ENCODE data around the gene NES. TPM values are rescaled to one million over a fixed set of nuclear protein-coding genes. Genes with fewer than 3 reads are reported as not detected.

The NES gene
- total RNA-seq, 1 experiment from 2014 or later: 168 TPM

GRCh38 chr1:156705321-156705917 is 28.2 kb upstream of the NES start, which contains the start of gene CRABP2:
CRABP2 (minus strand) TSS chr1:156705583; CDS start chr1:156705446, 137 bp downstream.
- no peak within 1 kb of the TSS for H3T11ph ChIP-seq (ENCODE audit: low read length)
- H3K23ac ChIP-seq (ENCODE audit: insufficient read length, low read depth, low read length): no peak within 1 kb of the TSS
- no peak within 1 kb of the TSS for H4K91ac ChIP-seq (ENCODE audit: insufficient read length, low read depth, low read length)
- H3K79me2 ChIP-seq (ENCODE audit: insufficient read depth, low read length): no peaks in the 10 kb centered on the region
- no peak within 1 kb of the TSS for H3K27ac ChIP-seq (ENCODE audit: insufficient read length, low read depth, low read length)
- H3K9me3 ChIP-seq (ENCODE audit: control insufficient read depth, low read depth, low read length): no peaks in the 10 kb centered on the region
- no peak within 1 kb of the TSS for H2BK5ac ChIP-seq (ENCODE audit: insufficient read length, low read length)
- no peak for DNase-seq
- no peak within 1 kb of the TSS for H4K5ac ChIP-seq (ENCODE audit: insufficient read length, low read depth, low read length)
- H3K27me3 ChIP-seq (ENCODE audit: insufficient read depth, low read length): peaks cover 3% of the 10 kb centered on the region; the same call in 1 of the 2 replicates
- peak within 1 kb of the TSS; percentile 1 for H3K9ac ChIP-seq (ENCODE audit: extremely low read depth, insufficient read length, low read length)
- no CpG with 5 or more reads among the region's 42 CpGs for WGBS (ENCODE audit: extremely low coverage, insufficient read length, low lambda C conversion rate)
- TF ChIP-seq, protein P1, sequence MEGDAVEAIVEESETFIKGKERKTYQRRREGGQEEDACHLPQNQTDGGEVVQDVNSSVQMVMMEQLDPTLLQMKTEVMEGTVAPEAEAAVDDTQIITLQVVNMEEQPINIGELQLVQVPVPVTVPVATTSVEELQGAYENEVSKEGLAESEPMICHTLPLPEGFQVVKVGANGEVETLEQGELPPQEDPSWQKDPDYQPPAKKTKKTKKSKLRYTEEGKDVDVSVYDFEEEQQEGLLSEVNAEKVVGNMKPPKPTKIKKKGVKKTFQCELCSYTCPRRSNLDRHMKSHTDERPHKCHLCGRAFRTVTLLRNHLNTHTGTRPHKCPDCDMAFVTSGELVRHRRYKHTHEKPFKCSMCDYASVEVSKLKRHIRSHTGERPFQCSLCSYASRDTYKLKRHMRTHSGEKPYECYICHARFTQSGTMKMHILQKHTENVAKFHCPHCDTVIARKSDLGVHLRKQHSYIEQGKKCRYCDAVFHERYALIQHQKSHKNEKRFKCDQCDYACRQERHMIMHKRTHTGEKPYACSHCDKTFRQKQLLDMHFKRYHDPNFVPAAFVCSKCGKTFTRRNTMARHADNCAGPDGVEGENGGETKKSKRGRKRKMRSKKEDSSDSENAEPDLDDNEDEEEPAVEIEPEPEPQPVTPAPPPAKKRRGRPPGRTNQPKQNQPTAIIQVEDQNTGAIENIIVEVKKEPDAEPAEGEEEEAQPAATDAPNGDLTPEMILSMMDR (conservative IDR thresholded peaks at IDR 0.05): no peak
- no peaks in the 10 kb centered on the region for H3K79me1 ChIP-seq (ENCODE audit: insufficient read depth, low read depth, low read length, poor library complexity, severe bottlenecking)
- no peaks in the 10 kb centered on the region for H4K20me1 ChIP-seq (ENCODE audit: control insufficient read depth, insufficient read depth, insufficient read length)
- peaks cover 37% of the 10 kb centered on the region for H3K27me3 Mint-ChIP-seq (ENCODE audit: low read depth)
- no peak within 1 kb of the TSS for H3K4ac ChIP-seq (ENCODE audit: low read depth, low read length)
- no peak within 1 kb of the TSS for H2BK12ac ChIP-seq (ENCODE audit: insufficient read length, low read depth, low read length)
- no peak within 1 kb of the TSS for H2AFZ ChIP-seq (ENCODE audit: low read length)
- no peak within 1 kb of the TSS for H4K8ac ChIP-seq (replicated peaks; ENCODE audit: insufficient read length, low read depth, low read length)
- H2BK15ac ChIP-seq (ENCODE audit: low read depth, low read length): no peak within 1 kb of the TSS
- H3K9me3 Mint-ChIP-seq: no peaks in the 10 kb centered on the region; a peak in 1 of 5 replicates
- H3K23me2 ChIP-seq (ENCODE audit: insufficient read length, low read depth, low read length, poor library complexity, severe bottlenecking): peaks cover 39% of the 10 kb centered on the region
- peaks cover 17% of the 10 kb centered on the region; the same call in 1 of the 2 replicates for H3K4me1 ChIP-seq (ENCODE audit: insufficient read depth, low read length)
- peak within 1 kb of the TSS; percentile 74 to 91 for H3K4me3 Mint-ChIP-seq
- no peak within 1 kb of the TSS for H3K56ac ChIP-seq (ENCODE audit: insufficient read length, low read depth, low read length)
- H3K27ac Mint-ChIP-seq: peak within 1 kb of the TSS; percentile 97 to 98 (median 98)
- peak within 1 kb of the TSS; percentile 18 for H3K18ac ChIP-seq (ENCODE audit: insufficient read length, low read depth, low read length)
- H3K36me3 Mint-ChIP-seq (ENCODE audit: insufficient read depth in 1 of 3, low read depth in 3 of 3): peaks cover 6 to 23% (median 13%) of the 10 kb centered on the region in 3 experiments
- H3K14ac ChIP-seq (ENCODE audit: insufficient read depth, low read length): peak within 1 kb of the TSS; percentile 27
- no peak within 1 kb of the TSS for H2BK120ac ChIP-seq (ENCODE audit: low read depth, low read length, poor library complexity, severe bottlenecking)
- H2BK20ac ChIP-seq (ENCODE audit: low read depth, low read length, poor library complexity, severe bottlenecking): no peak within 1 kb of the TSS
- H3K4me2 ChIP-seq (ENCODE audit: insufficient read depth, insufficient read length, low read length): peak within 1 kb of the TSS; percentile 83
- peaks cover 66 to 74% of the 10 kb centered on the region in 2 experiments for H3K4me1 Mint-ChIP-seq
- no peak within 1 kb of the TSS for H2AK5ac ChIP-seq (ENCODE audit: insufficient read length, low read length)

All from H9 (cell line).